Stimulated activated naive B cell treated with anti-CD40 and anti-IgM and Interleukin-4, amounts not matched to agents 10 μg/mL and 1 μg/mL and 100 μg/mL, for 72 hours (primary cell): ENCODE data around the gene ACBD4.

ENCODE experiments used
- ATAC-seq, 2 donors: fragments of 150-1000 bp; cut with Tn5 transposase; replicated peaks; 2 replicates each; pipeline ENCODE4 v1.10.0; 2021; ENCODE audit warnings: moderate library complexity in 1 of 2
- DNase-seq: peaks from one replicate; pipeline ENCODE4 v3.0.0; 2021
- H3K27ac Mint-ChIP-seq: one replicate; pipeline ENCODE4 v1.8.0; 2022; ENCODE audit warnings: mild to moderate bottlenecking, mixed read lengths
- H3K27me3 Mint-ChIP-seq, 2 donors: one replicate each; pipeline ENCODE4 v1.8.0; 2022; ENCODE audit warnings: mixed read lengths in 2 of 2
- H3K36me3 Mint-ChIP-seq, 2 donors: one replicate each; pipeline ENCODE4 v1.8.0; 2022; ENCODE audit warnings: mixed read lengths in 2 of 2, mild to moderate bottlenecking in 1 of 2
- H3K4me1 Mint-ChIP-seq, 2 donors: one replicate each; pipeline ENCODE4 v1.8.0; 2022; ENCODE audit warnings: mixed read lengths in 2 of 2, mild to moderate bottlenecking in 1 of 2
- H3K4me3 Mint-ChIP-seq, 2 donors: one replicate each; pipeline ENCODE4 v1.8.0; 2022; ENCODE audit warnings: mild to moderate bottlenecking in 2 of 2, mixed read lengths in 2 of 2, moderate library complexity in 1 of 2
- H3K9me3 Mint-ChIP-seq, 2 donors: one replicate each; pipeline ENCODE4 v1.8.0; 2022; ENCODE audit warnings: mixed read lengths in 2 of 2, mild to moderate bottlenecking in 1 of 2

Gene ACBD4, protein sequence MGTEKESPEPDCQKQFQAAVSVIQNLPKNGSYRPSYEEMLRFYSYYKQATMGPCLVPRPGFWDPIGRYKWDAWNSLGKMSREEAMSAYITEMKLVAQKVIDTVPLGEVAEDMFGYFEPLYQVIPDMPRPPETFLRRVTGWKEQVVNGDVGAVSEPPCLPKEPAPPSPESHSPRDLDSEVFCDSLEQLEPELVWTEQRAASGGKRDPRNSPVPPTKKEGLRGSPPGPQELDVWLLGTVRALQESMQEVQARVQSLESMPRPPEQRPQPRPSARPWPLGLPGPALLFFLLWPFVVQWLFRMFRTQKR

DNA sequence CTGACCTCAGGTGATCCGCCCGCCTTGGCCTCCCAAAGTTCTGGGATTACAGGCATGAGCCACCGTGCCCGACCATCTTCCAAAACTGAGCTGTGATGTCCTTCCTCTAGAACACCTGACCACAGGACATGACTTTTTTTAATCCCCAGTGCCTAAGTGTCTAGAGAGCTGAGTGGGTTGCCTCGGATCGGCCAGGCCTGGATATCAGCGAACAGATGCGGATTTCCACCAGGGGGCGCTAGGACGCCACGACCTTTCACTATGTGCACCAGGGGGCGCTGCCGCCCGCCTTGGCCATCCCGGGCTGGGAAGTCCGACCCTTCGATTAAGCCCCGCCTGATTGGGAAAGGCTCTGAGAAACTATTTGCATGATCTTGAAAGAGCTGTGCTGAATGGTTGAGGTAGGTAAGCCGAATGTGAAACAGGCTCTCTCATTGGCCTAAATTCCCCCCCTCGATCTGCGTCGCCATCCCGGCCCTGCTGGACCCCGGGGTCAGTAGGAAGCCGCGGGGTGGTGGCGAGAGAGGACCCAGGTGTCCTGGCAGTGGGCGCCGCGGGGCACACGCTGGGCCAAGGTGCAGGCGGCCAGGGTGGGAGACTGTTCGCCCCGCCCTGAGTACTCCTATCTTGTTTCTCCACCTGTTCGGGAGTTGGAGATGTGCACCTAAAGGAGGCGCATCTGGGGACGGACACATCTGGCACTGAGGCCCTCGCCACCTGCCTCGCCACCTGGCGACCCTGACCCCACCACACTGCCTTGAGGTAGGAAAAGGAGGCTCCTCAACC is at the start of gene ACBD4:
ACBD4 (plus strand) TSS at position 496 of the 786 bp plus-strand sequence. CDS start 458 bp downstream, outside the sequence.
- peak within 1 kb of the TSS; percentile 92 to 93 for H3K4me3 Mint-ChIP-seq
- H3K4me1 Mint-ChIP-seq, result peaks cover 12 to 37% of the 10 kb centered on the region in 2 donors
- no peaks in the 10 kb centered on the region for H3K9me3 Mint-ChIP-seq
- H3K27me3 Mint-ChIP-seq, result peaks cover 10 to 13% of the 10 kb centered on the region in 2 donors
- peaks cover 4 to 6% of the 10 kb centered on the region in 2 donors for H3K36me3 Mint-ChIP-seq
- DNase-seq (peak; percentile 94), ATAC-seq (peak; percentile 87 to 89)
- H3K27ac Mint-ChIP-seq, result peak within 1 kb of the TSS; percentile 85

DNA sequence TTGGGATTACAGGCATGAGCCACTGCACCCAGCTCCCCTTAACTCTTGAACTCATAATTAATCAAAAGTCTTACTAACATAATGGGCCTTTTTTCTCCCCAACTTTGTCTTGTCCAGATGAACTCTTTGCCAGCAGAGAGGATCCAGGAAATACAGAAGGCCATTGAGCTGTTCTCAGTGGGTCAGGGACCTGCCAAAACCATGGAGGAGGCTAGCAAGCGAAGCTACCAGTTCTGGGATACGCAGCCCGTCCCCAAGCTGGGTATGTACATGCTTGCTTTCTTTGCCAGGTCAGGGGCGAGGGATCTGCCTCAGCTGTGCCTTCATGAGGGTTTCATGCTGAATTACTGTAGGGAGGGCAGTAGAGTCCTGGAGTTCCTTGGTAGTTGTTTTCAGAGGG is 49.1 kb upstream of the ACBD4 start:
- Mint-ChIP-seq H3K4me3 (no peak overlapping the region), H3K36me3 (peaks cover 35 to 38% of the 10 kb centered on the region in 2 donors), H3K27me3 (no peaks in the 10 kb centered on the region), H3K4me1 (peaks cover 6 to 19% of the 10 kb centered on the region in 2 donors), H3K9me3 (no peaks in the 10 kb centered on the region), H3K27ac (no peak overlapping the region)
- DNase-seq, result no peak
- no peak for ATAC-seq

DNA sequence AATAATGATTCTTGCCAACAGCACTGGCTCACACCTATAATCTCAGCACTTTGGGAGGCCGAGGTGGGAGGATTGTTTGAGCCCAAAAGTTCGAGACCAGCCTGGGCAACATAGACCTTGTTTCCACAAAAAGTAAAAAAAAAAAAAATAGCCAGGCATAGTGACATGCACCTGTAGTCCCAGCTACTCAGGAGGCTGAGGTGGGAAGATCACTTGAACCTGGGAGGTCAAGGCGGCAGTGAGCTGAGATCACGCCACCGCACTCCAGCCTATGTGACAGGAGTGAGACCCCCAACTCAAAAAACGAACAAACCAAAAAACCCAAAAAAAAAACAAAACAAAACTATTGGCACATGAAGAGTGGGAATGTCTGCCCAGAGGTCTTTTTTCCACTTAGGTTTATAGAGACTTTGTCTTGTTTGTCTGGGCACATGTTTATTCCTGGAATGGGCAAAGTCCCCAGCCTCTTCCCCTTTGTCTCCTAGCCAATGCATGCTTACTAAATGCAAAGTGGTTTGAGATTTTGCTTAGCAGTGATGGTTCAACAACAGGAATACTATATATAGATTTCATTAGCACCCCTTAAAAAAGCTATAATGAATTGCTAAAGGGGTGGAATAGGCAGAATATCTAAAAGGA is 48.5 kb upstream of the ACBD4 start:
- Mint-ChIP-seq H3K9me3 (no peaks in the 10 kb centered on the region), H3K27me3 (no peaks in the 10 kb centered on the region), H3K36me3 (peaks cover 35 to 36% of the 10 kb centered on the region in 2 donors), H3K27ac (no peak overlapping the region), H3K4me1 (peaks cover 6 to 19% of the 10 kb centered on the region in 2 donors), H3K4me3 (no peak overlapping the region)
- DNase-seq (no peak), ATAC-seq (no peak)

DNA sequence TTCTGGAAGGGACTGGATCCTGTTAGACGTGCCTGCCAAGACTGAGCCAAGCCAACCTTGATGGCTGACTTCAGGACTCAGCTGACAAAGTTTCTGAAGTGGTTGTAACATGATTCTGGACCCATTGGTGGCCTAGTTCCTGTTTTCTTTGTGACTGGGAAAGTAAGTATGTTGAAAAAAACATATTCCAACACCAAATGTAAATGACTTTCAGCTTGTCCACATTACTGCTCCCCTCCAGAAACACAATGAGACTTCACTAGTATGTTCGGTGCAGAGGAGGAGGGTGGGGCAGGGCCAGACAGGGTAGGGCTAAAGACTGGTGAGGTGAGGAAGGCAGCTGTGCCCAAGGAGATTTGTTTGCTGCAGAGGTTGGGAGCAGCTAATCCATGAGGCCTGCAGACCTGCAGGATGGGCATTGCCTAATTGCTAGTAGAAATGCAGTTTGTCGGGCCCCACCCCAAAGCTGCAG is 47.9 kb upstream of the ACBD4 start:
- Mint-ChIP-seq H3K4me3 (no peak overlapping the region), H3K27me3 (no peaks in the 10 kb centered on the region), H3K36me3 (peaks cover 40% of the 10 kb centered on the region in 2 donors), H3K27ac (no peak overlapping the region), H3K9me3 (no peaks in the 10 kb centered on the region), H3K4me1 (peaks cover 6 to 19% of the 10 kb centered on the region in 2 donors)
- DNase-seq, result no peak
- peak in 1 of 2 donors; percentile 31 for ATAC-seq

DNA sequence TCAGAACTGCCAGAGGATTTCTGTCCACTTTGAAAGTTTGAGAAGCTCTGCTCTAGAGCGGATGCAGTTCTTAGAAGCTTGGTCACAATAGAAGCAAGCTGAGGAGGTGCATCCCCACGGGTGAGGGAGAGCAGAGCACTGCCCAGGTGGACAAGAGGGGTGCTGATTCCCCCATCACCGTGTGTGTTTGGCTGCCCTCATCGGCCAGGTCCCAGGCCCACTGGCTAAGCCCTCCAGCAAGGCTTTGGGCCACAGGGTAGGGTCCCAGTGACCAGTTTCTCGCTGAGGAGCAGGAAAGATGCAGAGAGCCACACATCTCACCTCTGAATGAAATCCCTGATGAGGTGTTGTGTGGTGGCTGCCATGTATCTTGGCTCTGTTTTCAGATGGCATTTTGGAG is 47.5 kb upstream of the ACBD4 start:
- no peak for DNase-seq
- Mint-ChIP-seq H3K27ac (peak overlapping the region; percentile 47), H3K9me3 (no peaks in the 10 kb centered on the region), H3K4me3 (no peak overlapping the region), H3K4me1 (peaks cover 6 to 19% of the 10 kb centered on the region in 2 donors), H3K36me3 (peaks cover 40 to 43% of the 10 kb centered on the region in 2 donors), H3K27me3 (no peaks in the 10 kb centered on the region)
- no peak for ATAC-seq

DNA sequence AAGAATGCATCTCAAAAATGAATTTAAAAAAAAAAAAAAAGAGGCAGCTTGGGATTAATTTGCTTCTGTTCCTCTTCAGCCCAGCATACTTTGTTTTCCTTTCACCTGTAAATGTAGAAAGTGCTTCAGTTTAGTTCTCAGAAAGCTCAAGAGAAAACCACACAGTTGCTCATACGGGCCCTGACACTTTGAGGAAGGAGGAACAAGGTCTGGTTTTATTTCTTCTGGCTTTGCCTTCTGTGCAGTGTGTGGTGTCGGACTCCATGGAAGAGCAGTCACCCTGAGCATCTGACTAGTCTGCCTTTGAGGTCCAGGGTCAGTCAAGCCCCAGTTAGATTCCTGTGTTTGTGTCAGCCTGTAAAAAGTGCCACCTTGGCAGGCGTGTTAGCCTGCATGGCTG is 46.7 kb upstream of the ACBD4 start:
- no peaks in the 10 kb centered on the region for H3K9me3 Mint-ChIP-seq
- peaks cover 6 to 19% of the 10 kb centered on the region in 2 donors for H3K4me1 Mint-ChIP-seq
- peak; percentile 22 for DNase-seq
- ATAC-seq, result peak; percentile 98 to 99
- H3K27ac Mint-ChIP-seq, result peak overlapping the region; percentile 47
- peak overlapping the region in 1 of 2 donors; percentile 23 for H3K4me3 Mint-ChIP-seq
- no peaks in the 10 kb centered on the region for H3K27me3 Mint-ChIP-seq
- peaks cover 36 to 50% of the 10 kb centered on the region in 2 donors for H3K36me3 Mint-ChIP-seq

DNA sequence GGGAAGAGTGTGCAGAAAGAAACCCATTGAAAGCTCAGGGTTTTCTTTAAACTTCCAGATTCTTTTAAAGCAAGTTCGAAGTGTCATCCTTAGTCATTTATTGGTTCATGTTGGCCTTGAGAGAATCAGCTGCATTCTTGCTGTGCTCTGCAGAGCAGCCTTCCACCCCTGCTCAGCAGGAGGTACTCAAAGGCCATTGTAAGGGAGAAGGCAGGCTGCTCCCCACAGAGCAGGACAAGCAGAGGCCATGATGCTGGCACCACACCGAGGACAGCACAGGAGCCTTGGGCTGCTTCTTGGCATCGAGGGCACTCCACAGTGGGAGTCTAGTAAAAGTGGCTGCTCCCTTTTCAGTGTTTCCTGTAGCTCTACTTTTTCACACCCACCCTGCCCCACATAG is 44.8 kb upstream of the ACBD4 start:
- H3K27ac Mint-ChIP-seq, result peak overlapping the region; percentile 57
- ATAC-seq (no peak), DNase-seq (no peak)
- H3K4me1 Mint-ChIP-seq, result peaks cover 6 to 21% of the 10 kb centered on the region in 2 donors
- H3K36me3 Mint-ChIP-seq, result peaks cover 41 to 57% of the 10 kb centered on the region in 2 donors
- no peaks in the 10 kb centered on the region for H3K9me3 Mint-ChIP-seq
- H3K4me3 Mint-ChIP-seq, result no peak overlapping the region
- H3K27me3 Mint-ChIP-seq, result no peaks in the 10 kb centered on the region

DNA sequence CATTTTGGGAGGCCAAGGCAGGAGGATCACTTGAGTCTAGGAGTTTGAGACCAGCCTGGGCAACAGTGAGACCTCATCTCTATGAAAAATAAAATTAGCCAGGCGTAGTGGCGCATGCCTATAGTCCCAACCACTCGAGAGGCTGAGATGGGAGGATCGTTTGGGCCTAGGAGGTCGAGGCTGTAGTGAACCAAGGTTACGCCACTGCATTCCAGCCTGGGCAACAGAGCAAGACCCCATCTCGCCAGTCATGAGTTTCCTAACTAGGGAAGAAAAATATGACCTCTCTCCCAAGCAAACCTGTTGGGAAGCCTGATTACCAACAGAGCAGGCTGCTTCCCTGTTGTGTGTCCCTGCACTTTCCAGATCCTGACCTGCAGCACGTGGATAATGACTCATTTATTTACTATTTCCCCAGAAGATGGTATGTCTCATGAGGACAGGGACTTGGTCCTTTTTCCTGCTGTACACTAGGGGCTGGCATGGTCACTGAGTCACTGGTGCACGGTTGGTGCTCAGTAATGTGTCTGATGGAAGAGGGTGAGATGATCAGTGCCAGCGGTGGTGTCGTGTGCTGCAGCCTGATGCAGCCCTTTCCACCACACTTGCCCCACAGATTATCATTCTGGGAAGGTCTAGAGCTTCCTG is 43.6 kb upstream of the ACBD4 start:
- Mint-ChIP-seq H3K4me3 (no peak overlapping the region), H3K4me1 (peaks cover 7 to 29% of the 10 kb centered on the region in 2 donors), H3K27ac (peak overlapping the region; percentile 25), H3K36me3 (peaks cover 46 to 63% of the 10 kb centered on the region in 2 donors), H3K9me3 (no peaks in the 10 kb centered on the region), H3K27me3 (no peaks in the 10 kb centered on the region)
- ATAC-seq, result no peak
- DNase-seq, result no peak

DNA sequence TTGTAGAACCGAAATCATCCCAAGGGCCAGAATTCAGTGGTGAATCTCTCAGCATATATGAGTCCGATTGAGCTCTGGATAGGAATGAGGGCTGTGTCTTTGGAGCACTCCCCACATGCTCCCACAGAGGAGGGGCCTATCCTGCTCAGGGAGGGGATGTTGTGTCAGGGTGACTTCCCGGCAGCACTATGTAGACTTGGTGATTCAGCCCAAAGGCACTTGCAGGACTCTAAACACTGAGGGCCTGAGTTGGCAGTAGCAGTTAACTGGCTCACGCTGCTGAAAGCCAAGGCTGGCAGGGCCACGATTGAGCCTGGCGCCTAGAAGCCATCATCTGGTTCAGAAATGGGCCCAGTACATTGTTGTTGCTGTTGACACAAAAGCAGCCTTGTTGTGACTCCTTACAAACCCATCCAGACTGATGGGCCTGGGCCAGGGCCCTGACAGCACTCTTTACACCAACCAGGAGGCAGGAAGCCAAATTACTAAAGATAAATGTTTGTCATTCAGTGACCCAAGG is 42.5 kb upstream of the ACBD4 start:
- Mint-ChIP-seq H3K27ac (peak overlapping the region; percentile 42), H3K9me3 (no peaks in the 10 kb centered on the region), H3K36me3 (peaks cover 49 to 67% of the 10 kb centered on the region in 2 donors), H3K27me3 (no peaks in the 10 kb centered on the region), H3K4me3 (no peak overlapping the region), H3K4me1 (peaks cover 9 to 23% of the 10 kb centered on the region in 2 donors)
- DNase-seq (no peak), ATAC-seq (no peak)

DNA sequence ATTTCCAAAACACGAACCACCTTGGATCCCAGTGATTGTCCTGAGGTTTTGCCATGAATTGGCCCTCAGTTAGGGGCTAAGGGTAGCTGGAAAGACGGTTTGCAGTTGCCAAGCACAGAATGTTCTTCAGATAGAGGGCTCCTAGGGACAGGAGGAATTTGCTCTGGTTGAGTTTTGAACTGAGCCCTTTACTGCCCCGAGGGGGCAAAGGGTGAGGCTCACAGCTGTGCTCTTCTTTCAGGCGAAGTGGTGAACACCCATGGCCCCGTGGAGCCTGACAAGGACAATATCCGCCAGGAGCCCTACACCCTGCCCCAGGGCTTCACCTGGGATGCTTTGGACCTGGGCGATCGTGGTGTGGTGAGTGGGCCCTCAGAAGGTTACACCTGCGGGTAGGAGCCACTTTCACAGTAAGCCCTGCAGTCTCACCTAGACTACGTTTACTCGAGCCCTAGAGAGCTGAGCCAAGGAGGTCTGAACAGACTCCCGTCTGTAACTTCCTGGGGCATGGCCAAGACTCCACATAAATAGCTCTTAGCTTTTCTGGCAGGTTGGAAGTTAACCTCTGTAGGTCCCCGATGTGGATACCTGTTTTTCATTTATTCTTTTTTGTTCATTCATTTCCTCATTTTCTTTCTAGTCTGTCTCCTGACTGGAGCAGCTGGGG is 41.9 kb upstream of the ACBD4 start:
- DNase-seq, result no peak
- no peak for ATAC-seq

DNA sequence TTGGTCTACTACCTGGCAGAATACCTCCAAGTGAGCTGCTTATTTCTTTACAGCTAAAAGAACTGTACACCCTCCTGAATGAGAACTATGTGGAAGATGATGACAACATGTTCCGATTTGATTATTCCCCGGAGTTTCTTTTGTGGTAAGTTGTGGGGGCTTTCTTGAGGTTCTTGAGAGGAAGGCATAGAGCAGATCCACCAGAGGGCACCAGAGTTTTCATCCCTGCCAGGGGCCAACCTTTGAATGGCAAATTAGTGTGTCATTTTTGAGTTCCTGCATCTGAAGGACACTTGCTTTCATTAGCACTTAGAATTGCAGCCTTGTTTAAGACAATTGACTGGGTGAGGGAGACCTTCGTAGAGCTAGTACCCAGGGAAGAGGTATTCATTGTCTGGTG is 39.3 kb upstream of the ACBD4 start:
- no peaks in the 10 kb centered on the region for H3K9me3 Mint-ChIP-seq
- H3K4me1 Mint-ChIP-seq, result peaks cover 11 to 19% of the 10 kb centered on the region in 2 donors
- H3K27me3 Mint-ChIP-seq, result no peaks in the 10 kb centered on the region
- peaks cover 50 to 56% of the 10 kb centered on the region in 2 donors for H3K36me3 Mint-ChIP-seq
- peak overlapping the region; percentile 25 for H3K27ac Mint-ChIP-seq
- no peak overlapping the region for H3K4me3 Mint-ChIP-seq
- DNase-seq, result no peak
- peak in 1 of 2 donors; percentile 35 for ATAC-seq

More for the DNA sequence above, 41.9 kb upstream of the ACBD4 start:
- H3K4me3 Mint-ChIP-seq, result no peak overlapping the region
- H3K9me3 Mint-ChIP-seq, result no peaks in the 10 kb centered on the region
- no peaks in the 10 kb centered on the region for H3K27me3 Mint-ChIP-seq
- peaks cover 8 to 17% of the 10 kb centered on the region in 2 donors for H3K4me1 Mint-ChIP-seq
- peaks cover 52 to 65% of the 10 kb centered on the region in 2 donors for H3K36me3 Mint-ChIP-seq
- H3K27ac Mint-ChIP-seq, result no peak overlapping the region

DNA sequence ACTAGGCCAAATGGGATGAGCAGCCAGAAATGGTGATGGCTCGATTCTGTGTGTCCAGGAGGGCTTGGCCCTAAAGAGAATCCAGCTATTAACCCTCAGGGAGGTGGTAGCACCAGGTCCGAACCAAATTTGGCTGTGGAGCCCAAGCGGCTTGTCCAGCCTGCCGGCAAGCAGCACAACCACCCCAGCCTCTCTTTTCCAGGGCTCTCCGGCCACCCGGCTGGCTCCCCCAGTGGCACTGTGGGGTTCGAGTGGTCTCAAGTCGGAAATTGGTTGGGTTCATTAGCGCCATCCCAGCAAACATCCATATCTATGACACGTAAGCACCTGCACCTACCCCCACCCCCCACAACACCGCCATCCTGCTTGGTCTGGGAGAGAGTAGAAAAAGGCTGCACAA is 38.6 kb upstream of the ACBD4 start:
- Mint-ChIP-seq H3K36me3 (peaks cover 49 to 55% of the 10 kb centered on the region in 2 donors), H3K9me3 (no peaks in the 10 kb centered on the region), H3K4me3 (no peak overlapping the region), H3K4me1 (peaks cover 11 to 19% of the 10 kb centered on the region in 2 donors), H3K27ac (no peak overlapping the region), H3K27me3 (no peaks in the 10 kb centered on the region)
- DNase-seq (no peak), ATAC-seq (no peak)
